Hindlimb muscle (tissue), 1 donor: ENCODE results near the gene ARHGAP15. TPM values are rescaled to one million over a fixed set of nuclear protein-coding genes. Genes with fewer than 3 reads are reported as not detected.

ENCODE experiments used
- DNase-seq: peaks from one replicate; pipeline ENCODE4 v3.0.0-alpha.2; 2013
- polyA plus RNA-seq: library from polyadenylated mRNA; unstranded; fragments of 120-200 nt; gene quantifications from one replicate; pipeline ENCODE4 v1.2.1, GENCODE V29; 2013; ENCODE audit not compliant: insufficient read length

Gene ARHGAP15
- polyA plus RNA-seq, 1 donor: 7.3 TPM

- no peak for DNase-seq
Measured at GRCh38 chr2:143146366-143146765, 17.1 kb downstream of the ARHGAP15 start.

GRCh38 chr2:143146815-143147530 is 17.8 kb downstream of the ARHGAP15 start:
- no peak for DNase-seq

GRCh38 chr2:143148011-143148410 is 18.8 kb downstream of the ARHGAP15 start:
- no peak for DNase-seq

GRCh38 chr2:143148757-143149156 is 19.5 kb downstream of the ARHGAP15 start:
- DNase-seq: no peak

GRCh38 chr2:143150287-143150686 is 21.1 kb downstream of the ARHGAP15 start:
- no peak for DNase-seq

GRCh38 chr2:143151111-143151752 is 22.0 kb downstream of the ARHGAP15 start:
- DNase-seq: no peak

- DNase-seq: no peak
Measured at GRCh38 chr2:143152219-143152618, 23.0 kb downstream of the ARHGAP15 start.

- DNase-seq: no peak
Measured at GRCh38 chr2:143152637-143153036, 23.4 kb downstream of the ARHGAP15 start.

- DNase-seq: no peak
Measured at GRCh38 chr2:143155661-143156060, 26.4 kb downstream of the ARHGAP15 start.

- no peak for DNase-seq
Measured at GRCh38 chr2:143157001-143157400, 27.8 kb downstream of the ARHGAP15 start.

GRCh38 chr2:143157418-143157817 is 28.2 kb downstream of the ARHGAP15 start:
- DNase-seq: no peak

- DNase-seq: no peak
Measured at GRCh38 chr2:143158098-143158497, 28.9 kb downstream of the ARHGAP15 start.

GRCh38 chr2:143158551-143159485 is 29.6 kb downstream of the ARHGAP15 start:
- no peak for DNase-seq

- DNase-seq: no peak
Measured at GRCh38 chr2:143159486-143159840, 30.2 kb downstream of the ARHGAP15 start.

- DNase-seq: no peak
Measured at GRCh38 chr2:143160732-143161707, 31.8 kb downstream of the ARHGAP15 start.

- DNase-seq: peak; percentile 52
Measured at GRCh38 chr2:143162123-143162837, 33.1 kb downstream of the ARHGAP15 start.

GRCh38 chr2:143162997-143163396 is 33.8 kb downstream of the ARHGAP15 start:
- DNase-seq: no peak

- no peak for DNase-seq
Measured at GRCh38 chr2:143163499-143163898, 34.3 kb downstream of the ARHGAP15 start.

- no peak for DNase-seq
Measured at GRCh38 chr2:143165291-143165690, 36.1 kb downstream of the ARHGAP15 start.

GRCh38 chr2:143169105-143169504 is 39.9 kb downstream of the ARHGAP15 start:
- DNase-seq: no peak

GRCh38 chr2:143171817-143172216 is 42.6 kb downstream of the ARHGAP15 start:
- DNase-seq: no peak
